SJSA1 (cell line): ENCODE results near the gene ENTPD8. TPM values are rescaled to one million over a fixed set of nuclear protein-coding genes. Genes with fewer than 3 reads are reported as not detected.
"Not testable (repeated sequence)": the region's sequence is repeated elsewhere in the genome, so short reads cannot be mapped to it uniquely, and the experiment has no call there.

Experiments used
- DNase-seq, 2 experiments: peaks; one replicate each; pipeline ENCODE4 v3.0.0-alpha.2; 2015 to 2020; ENCODE audit warnings: low spot score in 2 of 2, low read depth in 1 of 2
- H3K27ac ChIP-seq: fragments of 250-450 bp; sonication (Bioruptor Pico); 2 replicates; pipeline ENCODE4 v1.5.1; 2020; ENCODE audit warnings: mild to moderate bottlenecking, moderate library complexity
- H3K27me3 ChIP-seq: fragments of 250-450 bp; sonication (Bioruptor Pico); replicated peaks from 2 replicates; pipeline ENCODE4 v1.5.1; 2020; ENCODE audit warnings: mild to moderate bottlenecking, moderate library complexity
- H3K36me3 ChIP-seq: fragments of 250-450 bp; sonication (Bioruptor Pico); 2 replicates; pipeline ENCODE4 v1.5.1; 2020; ENCODE audit warnings: mild to moderate bottlenecking
- H3K4me1 ChIP-seq: fragments of 250-450 bp; sonication (Bioruptor Pico); replicated peaks from 2 replicates; pipeline ENCODE4 v1.6.1; 2021; ENCODE audit warnings: mild to moderate bottlenecking
- H3K4me3 ChIP-seq: fragments of 250-450 bp; sonication (Bioruptor Pico); 2 replicates; pipeline ENCODE4 v1.5.1; 2020; ENCODE audit warnings: mild to moderate bottlenecking
- H3K9me3 ChIP-seq: fragments of 250-450 bp; sonication (Bioruptor Pico); replicated peaks from 2 replicates; pipeline ENCODE4 v1.5.1; 2020; ENCODE audit warnings: mild to moderate bottlenecking
- total RNA-seq: library from RNA; depleted of rRNA; stranded (reverse); fragments of >200 nt; shearing (Covaris generic); gene quantifications from 2 replicates; pipeline ENCODE4 v1.2.3, GENCODE V29; 2014

The ENTPD8 gene
- total RNA-seq, 1 experiment from 2014 or later: not detected

GRCh38 chr9:137416563-137417151 lies 24.5 kb downstream of the ENTPD8 start:
- H3K9me3 ChIP-seq: no peaks in the 10 kb centered on the region
- no peaks in the 10 kb centered on the region for H3K27me3 ChIP-seq
- peaks cover 47% of the 10 kb centered on the region for H3K4me1 ChIP-seq
- H3K27ac ChIP-seq: peak overlapping the region; percentile 28; the same call in 1 of the 2 replicates
- DNase-seq: no peak
- H3K4me3 ChIP-seq: no peak overlapping the region
- H3K36me3 ChIP-seq: peaks cover 15% of the 10 kb centered on the region; the same call in 1 of the 2 replicates

- H3K9me3 ChIP-seq: no peaks in the 10 kb centered on the region
- H3K36me3 ChIP-seq: peaks cover 15% of the 10 kb centered on the region; the same call in 1 of the 2 replicates
Observed at GRCh38 chr9:137416006-137416562, 25.1 kb downstream of the ENTPD8 start.

GRCh38 chr9:137415451-137415850 lies 25.7 kb downstream of the ENTPD8 start:
- Histone ChIP-seq H3K4me1 (peaks cover 57% of the 10 kb centered on the region), H3K4me3 (no peak overlapping the region), H3K27ac (no peak overlapping the region)

More at GRCh38 chr9:137416006-137416562, 25.1 kb downstream of the ENTPD8 start:
- Histone ChIP-seq H3K27ac (peak overlapping the region; percentile 28; the same call in 1 of the 2 replicates), H3K4me3 (no peak overlapping the region), H3K4me1 (peaks cover 51% of the 10 kb centered on the region), H3K27me3 (no peaks in the 10 kb centered on the region)
- peak in 1 of 2 experiments; percentile 54 for DNase-seq

GRCh38 chr9:137412431-137412830 lies 28.7 kb downstream of the ENTPD8 start:
- no peaks in the 10 kb centered on the region for H3K9me3 ChIP-seq
- peaks cover 8% of the 10 kb centered on the region; the same call in 1 of the 2 replicates for H3K36me3 ChIP-seq
- peaks cover 63% of the 10 kb centered on the region for H3K4me1 ChIP-seq
- H3K27me3 ChIP-seq: no peaks in the 10 kb centered on the region
- H3K4me3 ChIP-seq: no peak overlapping the region
- H3K27ac ChIP-seq: peak overlapping the region; percentile 92
- DNase-seq: peak in 1 of 2 experiments; percentile 50

More at GRCh38 chr9:137415451-137415850, 25.7 kb downstream of the ENTPD8 start:
- Histone ChIP-seq H3K9me3 (no peaks in the 10 kb centered on the region), H3K27me3 (no peaks in the 10 kb centered on the region), H3K36me3 (peaks cover 12% of the 10 kb centered on the region; the same call in 1 of the 2 replicates)
- no peak for DNase-seq

- Histone ChIP-seq H3K4me1 (peaks cover 69% of the 10 kb centered on the region), H3K36me3 (peaks cover 8% of the 10 kb centered on the region; the same call in 1 of the 2 replicates), H3K27ac (peak overlapping the region; percentile 92), H3K9me3 (no peaks in the 10 kb centered on the region), H3K27me3 (no peaks in the 10 kb centered on the region), H3K4me3 (peak overlapping the region; percentile 25)
- DNase-seq: peak; percentile 88 to 98
Observed at GRCh38 chr9:137411645-137412380, 29.3 kb downstream of the ENTPD8 start.

- peaks cover 8% of the 10 kb centered on the region; the same call in 1 of the 2 replicates for H3K36me3 ChIP-seq
- DNase-seq: peak; percentile 86 to 90
- no peaks in the 10 kb centered on the region for H3K27me3 ChIP-seq
- peaks cover 64% of the 10 kb centered on the region for H3K4me1 ChIP-seq
- no peaks in the 10 kb centered on the region for H3K9me3 ChIP-seq
- peak overlapping the region; percentile 66 for H3K27ac ChIP-seq
- peak overlapping the region; percentile 25 for H3K4me3 ChIP-seq
Observed at GRCh38 chr9:137411260-137411644, 29.9 kb downstream of the ENTPD8 start.

- no peak for DNase-seq
- Histone ChIP-seq H3K36me3 (peaks cover 8% of the 10 kb centered on the region; the same call in 1 of the 2 replicates), H3K27me3 (no peaks in the 10 kb centered on the region), H3K4me1 (peaks cover 61% of the 10 kb centered on the region), H3K9me3 (no peaks in the 10 kb centered on the region), H3K4me3 (peak overlapping the region; percentile 25), H3K27ac (peak overlapping the region; percentile 66)
Observed at GRCh38 chr9:137410891-137411249, 30.3 kb downstream of the ENTPD8 start.

- not testable (repeated sequence) for H3K4me3 ChIP-seq, DNase-seq, H3K9me3 ChIP-seq, H3K27me3 ChIP-seq, H3K36me3 ChIP-seq
- peaks cover 56% of the 10 kb centered on the region for H3K4me1 ChIP-seq
- peak overlapping the region; percentile 66; the same call in 1 of the 2 replicates for H3K27ac ChIP-seq
Observed at GRCh38 chr9:137410236-137410890, 30.8 kb downstream of the ENTPD8 start.

- no peak for DNase-seq
- H3K4me3 ChIP-seq: no peak overlapping the region
- peaks cover 52% of the 10 kb centered on the region for H3K4me1 ChIP-seq
Observed at GRCh38 chr9:137409515-137409914, 31.6 kb downstream of the ENTPD8 start.

GRCh38 chr9:137408651-137409405 lies 32.3 kb downstream of the ENTPD8 start:
- Histone ChIP-seq H3K27ac (no peak overlapping the region), H3K4me1 (peaks cover 45% of the 10 kb centered on the region)
- DNase-seq: no peak

More at GRCh38 chr9:137409515-137409914, 31.6 kb downstream of the ENTPD8 start:
- Histone ChIP-seq H3K9me3 (no peaks in the 10 kb centered on the region), H3K27ac (no peak overlapping the region), H3K36me3 (0 out of 2 replicates have a peak, but pooled peaks cover 6% of the 10 kb centered on the region), H3K27me3 (no peaks in the 10 kb centered on the region)

GRCh38 chr9:137407590-137408300 lies 33.4 kb downstream of the ENTPD8 start:
- H3K9me3 ChIP-seq: no peaks in the 10 kb centered on the region
- no peak for DNase-seq
- no peak overlapping the region for H3K4me3 ChIP-seq
- no peaks in the 10 kb centered on the region for H3K27me3 ChIP-seq
- H3K36me3 ChIP-seq: no peaks in the 10 kb centered on the region
- peaks cover 34% of the 10 kb centered on the region for H3K4me1 ChIP-seq
- H3K27ac ChIP-seq: no peak overlapping the region

More at GRCh38 chr9:137408651-137409405, 32.3 kb downstream of the ENTPD8 start:
- H3K27me3 ChIP-seq: no peaks in the 10 kb centered on the region
- no peaks in the 10 kb centered on the region for H3K9me3 ChIP-seq
- no peak overlapping the region for H3K4me3 ChIP-seq
- H3K36me3 ChIP-seq: no peaks in the 10 kb centered on the region

- H3K27ac ChIP-seq: no peak overlapping the region
- H3K4me1 ChIP-seq: peaks cover 27% of the 10 kb centered on the region
- peak overlapping the region; percentile 22 for H3K4me3 ChIP-seq
- no peaks in the 10 kb centered on the region for H3K9me3 ChIP-seq
- no peaks in the 10 kb centered on the region for H3K27me3 ChIP-seq
- DNase-seq: peak in 1 of 2 experiments; percentile 26
- no peaks in the 10 kb centered on the region for H3K36me3 ChIP-seq
Observed at GRCh38 chr9:137406876-137407589, 34.1 kb downstream of the ENTPD8 start.
